ENCODE results near the gene DDX10. TPM values are rescaled to one million over a fixed set of nuclear protein-coding genes. Genes with fewer than 3 reads are reported as not detected.

Gene DDX10
- total and polyA plus RNA-seq, 9 of the 15 experiments (the other 6 are each of a cell fraction or from before 2014, with no cell fraction given): 33.9 to 94.6 (median 50.7) TPM

- TF ChIP-seq POLR2AphosphoS5 (IDR thresholded peaks at IDR 0.05; ENCODE audit: control insufficient read depth, insufficient read depth, low read depth, low read length) (peak; percentile 54), GMEB1 (CRISPR knock-in tag; IDR thresholded peaks at IDR 0.05) (peak; percentile 59; the same call in 1 of the 2 replicates), MTA1 (IDR thresholded peaks at IDR 0.05; ENCODE audit: borderline replicate concordance) (peak; percentile 92), BHLHE40 (IDR thresholded peaks at IDR 0.05; ENCODE audit: low read length) (peak; percentile 94), ZNF449 (CRISPR knock-in tag; IDR thresholded peaks at IDR 0.05) (peak; percentile 84; the same call in 1 of the 2 replicates), TCF15 (CRISPR knock-in tag; IDR thresholded peaks at IDR 0.05) (no peak), RAD21 (CRISPR knock-in tag; conservative IDR thresholded peaks at IDR 0.05 in 1 of 2, IDR thresholded peaks at IDR 0.05 in 1 of 2) (no peak; a peak in 1 of 4 replicates), FOSL1 (tag; conservative IDR thresholded peaks at IDR 0.05) (peak; percentile 51; the same call in 1 of the 2 replicates), CBX3 (IDR thresholded peaks at IDR 0.05; ENCODE audit: borderline replicate concordance in 1 of 2, low read length in 2 of 2) (no peak), RFX5 (IDR thresholded peaks at IDR 0.05; ENCODE audit: low read depth, low read length) (peak; percentile 53; the same call in 1 of the 2 replicates), ZC3H8 (IDR thresholded peaks at IDR 0.05) (no peak), SMARCE1 (IDR thresholded peaks at IDR 0.05) (no peak), IFI16 (CRISPR knock-in tag; IDR thresholded peaks at IDR 0.05) (no peak), PHTF2 (CRISPR knock-in tag; IDR thresholded peaks at IDR 0.05) (no peak), XRCC3 (IDR thresholded peaks at IDR 0.05) (no peak), TAF9B (IDR thresholded peaks at IDR 0.05; ENCODE audit: partially characterized antibody) (peak; percentile 40), SIN3A (IDR thresholded peaks at IDR 0.05; ENCODE audit: borderline replicate concordance in 2 of 2, control insufficient read depth in 1 of 2, low read depth in 2 of 2, low read length in 2 of 2) (peak; percentile 33 to 53; a peak in 2 of 4 replicates), HNRNPH1 (optimal IDR thresholded peaks at IDR 0.05; ENCODE audit: low read depth, low read length) (no peak), ZNF23 (CRISPR knock-in tag; IDR thresholded peaks at IDR 0.05) (no peak), MYBL2 (IDR thresholded peaks at IDR 0.05; ENCODE audit: low read depth) (peak; percentile 89), MYBL2 (CRISPR knock-in tag; IDR thresholded peaks at IDR 0.05; ENCODE audit: borderline replicate concordance) (no peak), CXXC5 (CRISPR knock-in tag; IDR thresholded peaks at IDR 0.05) (peak; percentile 76), KLF10 (CRISPR knock-in tag; IDR thresholded peaks at IDR 0.05) (no peak), SUPT5H (IDR thresholded peaks at IDR 0.05) (peak; percentile 77), CHD1 (IDR thresholded peaks at IDR 0.05; ENCODE audit: low read length) (peak; percentile 47), RBM22 (IDR thresholded peaks at IDR 0.05; ENCODE audit: low read depth, low read length, poor library complexity, severe bottlenecking) (no peak)
Observed at GRCh38 chr11:108664730-108665525, at the start of gene DDX10 (continued).
